BLaER1 treated with 17β-estradiol and CSF1 and Interleukin-3, amounts not matched to agents 10 nM and 100 nM (cell line): ENCODE measurements around the gene TTPAL.
A peak's percentile ranks its signal among the peaks of the same experiment; 100 is the strongest.

Experiments used
- H3K27ac ChIP-seq, 11 experiments: shearing (Covaris generic); formaldehyde crosslinking; 2 replicates each; pipeline ENCODE4 v1.8.1; 2022
- H3K27me3 ChIP-seq, 11 experiments: shearing (Covaris generic); formaldehyde crosslinking; 2 replicates each; pipeline ENCODE4 v1.8.1; 2022
- H3K36me3 ChIP-seq, 11 experiments: shearing (Covaris generic); formaldehyde crosslinking; 2 replicates each; pipeline ENCODE4 v1.8.1; 2022
- H3K4me1 ChIP-seq, 10 experiments: shearing (Covaris generic); formaldehyde crosslinking; 2 replicates each; pipeline ENCODE4 v1.8.1; 2022
- H3K4me2 ChIP-seq, 11 experiments: shearing (Covaris generic); formaldehyde crosslinking; 2 replicates each; pipeline ENCODE4 v1.8.1; 2022
- H3K4me3 ChIP-seq, 10 experiments: shearing (Covaris generic); formaldehyde crosslinking; 2 replicates each; pipeline ENCODE4 v1.8.1; 2022
- H3K9ac ChIP-seq, 11 experiments: shearing (Covaris generic); formaldehyde crosslinking; 2 replicates each; pipeline ENCODE4 v1.8.1; 2022
- H3K9me3 ChIP-seq, 11 experiments: shearing (Covaris generic); formaldehyde crosslinking; replicated peaks in 1 of 11; 2 replicates each; pipeline ENCODE4 v1.8.1; 2022
- H4K20me1 ChIP-seq, 11 experiments: shearing (Covaris generic); formaldehyde crosslinking; 2 replicates each; pipeline ENCODE4 v1.8.1; 2022
- Cebpa-rat ChIP-seq, 11 experiments: shearing (Covaris generic); IDR thresholded peaks; 2 replicates each; pipeline ENCODE4 v1.8.1; 2022

Gene TTPAL

GRCh38 chr20:44488551-44488950, 12.9 kb downstream of the TTPAL start:
- Histone ChIP-seq H3K36me3 (peaks cover 86 to 100% (median 99%) of the 10 kb centered on the region in 11 experiments), H3K4me1 (no peaks in the 10 kb centered on the region), H3K9ac (no peak overlapping the region), H3K4me2 (no peak overlapping the region), H3K27me3 (no peaks in the 10 kb centered on the region), H4K20me1 (peaks cover 0 to 8% (median 0%) of the 10 kb centered on the region in 11 experiments; a peak in 5 of 22 replicates), H3K4me3 (no peak overlapping the region), H3K27ac (no peak overlapping the region), H3K9me3 (no peaks in the 10 kb centered on the region)
- no peak for TF ChIP-seq Cebpa-rat (IDR thresholded peaks at IDR 0.05)

GRCh38 chr20:44489223-44489622, 13.5 kb downstream of the TTPAL start:
- H3K9me3 ChIP-seq, result no peaks in the 10 kb centered on the region

GRCh38 chr20:44489931-44490330, 14.3 kb downstream of the TTPAL start:
- TF ChIP-seq Cebpa-rat (IDR thresholded peaks at IDR 0.05), result no peak
- H3K9ac ChIP-seq, result no peak overlapping the region
- H3K4me1 ChIP-seq, result no peaks in the 10 kb centered on the region
- H3K4me2 ChIP-seq, result no peak overlapping the region
- no peak overlapping the region for H3K27ac ChIP-seq
- H3K9me3 ChIP-seq, result no peaks in the 10 kb centered on the region
- H4K20me1 ChIP-seq, result peaks cover 0 to 17% (median 5%) of the 10 kb centered on the region in 11 experiments; a peak in 11 of 22 replicates
- H3K4me3 ChIP-seq, result no peak overlapping the region
- H3K27me3 ChIP-seq, result no peaks in the 10 kb centered on the region
- peaks cover 87 to 100% (median 99%) of the 10 kb centered on the region in 11 experiments for H3K36me3 ChIP-seq

More at GRCh38 chr20:44489223-44489622, 13.5 kb downstream of the TTPAL start:
- no peak for TF ChIP-seq Cebpa-rat (IDR thresholded peaks at IDR 0.05)
- Histone ChIP-seq H3K4me1 (no peaks in the 10 kb centered on the region), H4K20me1 (peaks cover 0 to 11% (median 0%) of the 10 kb centered on the region in 11 experiments; a peak in 7 of 22 replicates), H3K36me3 (peaks cover 87 to 100% (median 99%) of the 10 kb centered on the region in 11 experiments), H3K27ac (no peak overlapping the region), H3K4me3 (no peak overlapping the region), H3K4me2 (no peak overlapping the region), H3K9ac (no peak overlapping the region), H3K27me3 (no peaks in the 10 kb centered on the region)

GRCh38 chr20:44491635-44492395, 16.1 kb downstream of the TTPAL start:
- Histone ChIP-seq H3K4me1 (peaks cover 0 to 15% (median 5%) of the 10 kb centered on the region in 10 experiments; a peak in 12 of 20 replicates), H3K9ac (no peak overlapping the region; a peak in 1 of 22 replicates)

GRCh38 chr20:44494266-44494665, 18.6 kb downstream of the TTPAL start:
- Histone ChIP-seq H3K36me3 (peaks cover 97 to 100% (median 99%) of the 10 kb centered on the region in 11 experiments), H4K20me1 (peaks cover 0 to 43% (median 8%) of the 10 kb centered on the region in 11 experiments; a peak in 12 of 22 replicates), H3K4me3 (no peak overlapping the region), H3K9me3 (no peaks in the 10 kb centered on the region), H3K4me1 (peaks cover 0 to 24% (median 11%) of the 10 kb centered on the region in 10 experiments; a peak in 13 of 20 replicates), H3K9ac (no peak overlapping the region), H3K27me3 (no peaks in the 10 kb centered on the region), H3K4me2 (no peak overlapping the region), H3K27ac (no peak overlapping the region)
- no peak for TF ChIP-seq Cebpa-rat (IDR thresholded peaks at IDR 0.05)

More at GRCh38 chr20:44491635-44492395, 16.1 kb downstream of the TTPAL start:
- peak overlapping the region in 1 of 11 experiments; percentile 22; a peak in 1 of 22 replicates for H3K27ac ChIP-seq
- no peaks in the 10 kb centered on the region for H3K9me3 ChIP-seq
- no peak overlapping the region for H3K4me3 ChIP-seq
- peaks cover 95 to 100% (median 99%) of the 10 kb centered on the region in 11 experiments for H3K36me3 ChIP-seq
- TF ChIP-seq Cebpa-rat (IDR thresholded peaks at IDR 0.05), result no peak
- no peak overlapping the region for H3K4me2 ChIP-seq
- peaks cover 0 to 29% (median 8%) of the 10 kb centered on the region in 11 experiments; a peak in 11 of 22 replicates for H4K20me1 ChIP-seq
- H3K27me3 ChIP-seq, result no peaks in the 10 kb centered on the region

GRCh38 chr20:44494681-44495080, 19.0 kb downstream of the TTPAL start:
- Histone ChIP-seq H3K9me3 (no peaks in the 10 kb centered on the region), H3K4me3 (no peak overlapping the region), H3K4me1 (peaks cover 0 to 24% (median 11%) of the 10 kb centered on the region in 10 experiments; a peak in 13 of 20 replicates), H4K20me1 (peaks cover 0 to 47% (median 8%) of the 10 kb centered on the region in 11 experiments; a peak in 12 of 22 replicates), H3K27me3 (no peaks in the 10 kb centered on the region), H3K4me2 (no peak overlapping the region), H3K9ac (no peak overlapping the region), H3K27ac (peak overlapping the region in 3 of 11 experiments; percentile 3 to 41 (median 12); a peak in 2 of 22 replicates), H3K36me3 (peaks cover 97 to 100% (median 99%) of the 10 kb centered on the region in 11 experiments)
- TF ChIP-seq Cebpa-rat (IDR thresholded peaks at IDR 0.05), result no peak

GRCh38 chr20:44495257-44495656, 19.6 kb downstream of the TTPAL start:
- peaks cover 0 to 52% (median 8%) of the 10 kb centered on the region in 11 experiments; a peak in 13 of 22 replicates for H4K20me1 ChIP-seq
- H3K9ac ChIP-seq, result no peak overlapping the region
- H3K9me3 ChIP-seq, result no peaks in the 10 kb centered on the region
- peaks cover 97 to 100% (median 99%) of the 10 kb centered on the region in 11 experiments for H3K36me3 ChIP-seq
- H3K4me3 ChIP-seq, result no peak overlapping the region
- H3K4me1 ChIP-seq, result peaks cover 0 to 24% (median 11%) of the 10 kb centered on the region in 10 experiments; a peak in 13 of 20 replicates
- no peak for TF ChIP-seq Cebpa-rat (IDR thresholded peaks at IDR 0.05)
- H3K27ac ChIP-seq, result peak overlapping the region in 4 of 11 experiments; percentile 3 to 41 (median 18); a peak in 3 of 22 replicates
- 0 out of 22 replicates have a peak overlapping the region, but pooled peaks of 1 of the 11 experiments have one; percentile 16 for H3K4me2 ChIP-seq
- H3K27me3 ChIP-seq, result no peaks in the 10 kb centered on the region

- H3K27ac ChIP-seq, result peak overlapping the region in 2 of 11 experiments; percentile 24 to 41; a peak in 2 of 22 replicates
- H3K4me3 ChIP-seq, result no peak overlapping the region
- peak overlapping the region in 1 of 11 experiments; percentile 16; a peak in 1 of 22 replicates for H3K4me2 ChIP-seq
- peaks cover 98 to 100% (median 99%) of the 10 kb centered on the region in 11 experiments for H3K36me3 ChIP-seq
- TF ChIP-seq Cebpa-rat (IDR thresholded peaks at IDR 0.05), result no peak
- peaks cover 0 to 56% (median 8%) of the 10 kb centered on the region in 11 experiments; a peak in 14 of 22 replicates for H4K20me1 ChIP-seq
- no peaks in the 10 kb centered on the region for H3K9me3 ChIP-seq
- H3K4me1 ChIP-seq, result peaks cover 0 to 24% (median 11%) of the 10 kb centered on the region in 10 experiments; a peak in 13 of 20 replicates
- H3K27me3 ChIP-seq, result no peaks in the 10 kb centered on the region
- no peak overlapping the region for H3K9ac ChIP-seq
Measured at GRCh38 chr20:44495802-44496481, 20.3 kb downstream of the TTPAL start.
